Measurements from ENCODE around the gene PNPO.
"Not testable (repeated sequence)": the region's sequence is repeated elsewhere in the genome, so short reads cannot be mapped to it uniquely, and the experiment has no call there.

The PNPO gene

GRCh38 chr17:47918991-47919390 lies 22.4 kb upstream of the PNPO start:
- DNase-seq = no peak

- DNase-seq = not testable (repeated sequence)
Observed at GRCh38 chr17:47919889-47920288, 21.5 kb upstream of the PNPO start.

GRCh38 chr17:47924785-47925677 lies 16.3 kb upstream of the PNPO start:
- DNase-seq = no peak

- no peak for DNase-seq
Observed at GRCh38 chr17:47925678-47925988, 15.7 kb upstream of the PNPO start.

GRCh38 chr17:47927821-47928400 lies 13.5 kb upstream of the PNPO start:
- DNase-seq = no peak

GRCh38 chr17:47928415-47928814 lies 13.0 kb upstream of the PNPO start:
- DNase-seq = no peak

- no peak for DNase-seq
Observed at GRCh38 chr17:47929218-47930000, 12.0 kb upstream of the PNPO start.

- DNase-seq = no peak
Observed at GRCh38 chr17:47931848-47932247, 9.5 kb upstream of the PNPO start.

GRCh38 chr17:47934856-47935255 lies 6.5 kb upstream of the PNPO start:
- DNase-seq = no peak

- DNase-seq = not testable (repeated sequence)
Observed at GRCh38 chr17:47935468-47935867, 5.9 kb upstream of the PNPO start.

- DNase-seq = no peak
Observed at GRCh38 chr17:47935961-47936360, 5.4 kb upstream of the PNPO start.

GRCh38 chr17:47937941-47938340 lies 3.4 kb upstream of the PNPO start:
- no peak for DNase-seq

GRCh38 chr17:47942096-47942510 lies 732 bp downstream of the PNPO start:
- no peak for DNase-seq

- DNase-seq = no peak
Observed at GRCh38 chr17:47942568-47942967, 1.2 kb downstream of the PNPO start.

- DNase-seq = no peak
Observed at GRCh38 chr17:47945080-47945479, 3.7 kb downstream of the PNPO start.

- no peak for DNase-seq
Observed at GRCh38 chr17:47945529-47946508, 4.4 kb downstream of the PNPO start.

GRCh38 chr17:47946516-47946915 lies 5.1 kb downstream of the PNPO start:
- DNase-seq = no peak

- peak; percentile 86 for DNase-seq
Observed at GRCh38 chr17:47946929-47947397, 5.6 kb downstream of the PNPO start.

- DNase-seq = no peak
Observed at GRCh38 chr17:47948706-47949196, 7.4 kb downstream of the PNPO start.

- DNase-seq = peak; percentile 84
Observed at GRCh38 chr17:47949197-47949759, 7.9 kb downstream of the PNPO start.

GRCh38 chr17:47949946-47950345 lies 8.6 kb downstream of the PNPO start:
- DNase-seq = no peak

GRCh38 chr17:47950448-47950847 lies 9.1 kb downstream of the PNPO start:
- no peak for DNase-seq
